Limb (tissue), 2 donors: ENCODE measurements around the gene ZBTB8OS.
"Not testable (repeated sequence)": the region's sequence is repeated elsewhere in the genome, so short reads cannot be mapped to it uniquely, and the experiment has no call there.

ENCODE experiments used
- DNase-seq, 2 donors: peaks; one replicate each; pipeline ENCODE4 v3.0.0-alpha.2; 2016; ENCODE audit errors: extremely low spot score in 2 of 2

ZBTB8OS gene

DNA sequence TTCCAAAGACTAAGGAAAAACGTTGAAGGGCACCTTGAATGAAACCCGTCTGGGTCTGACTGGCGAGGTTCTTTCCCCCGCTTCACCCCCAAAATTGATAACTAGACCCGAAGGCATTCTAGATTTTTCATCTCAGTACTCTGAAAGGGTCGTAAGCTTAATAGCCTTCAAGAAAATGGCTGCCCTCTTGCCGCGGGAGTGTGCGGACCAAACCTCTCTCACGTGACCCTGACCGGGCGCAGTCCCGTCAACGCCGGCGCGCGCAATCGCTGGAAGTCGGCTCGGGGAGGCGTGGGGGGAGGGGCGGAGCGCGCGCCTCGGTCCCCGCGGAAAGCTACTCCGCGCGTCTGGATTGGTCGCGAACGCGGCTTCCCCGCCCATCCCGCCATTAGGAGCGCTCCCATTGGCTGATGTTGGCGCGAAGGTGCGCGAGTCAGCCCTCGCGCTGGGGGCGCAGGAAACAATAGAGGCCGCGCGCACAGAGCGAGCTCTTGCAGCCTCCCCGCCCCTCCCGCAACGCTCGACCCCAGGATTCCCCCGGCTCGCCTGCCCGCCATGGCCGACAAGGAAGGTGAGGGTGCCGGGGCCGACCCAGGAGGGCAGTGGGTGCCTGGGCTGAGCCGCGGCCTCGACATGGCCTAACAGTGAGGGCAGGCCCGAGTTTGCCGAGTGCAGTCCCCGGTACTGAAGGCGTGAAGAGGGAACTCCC lies 556 bp upstream of the ZBTB8OS start, which contains the start of gene RBBP4:
Gene RBBP4, plus strand, starts transcription at position 457 of the 709 bp plus-strand sequence. Its CDS starts 99 bp downstream, at position 556.
- DNase-seq: peak; percentile 97 to 100

DNA sequence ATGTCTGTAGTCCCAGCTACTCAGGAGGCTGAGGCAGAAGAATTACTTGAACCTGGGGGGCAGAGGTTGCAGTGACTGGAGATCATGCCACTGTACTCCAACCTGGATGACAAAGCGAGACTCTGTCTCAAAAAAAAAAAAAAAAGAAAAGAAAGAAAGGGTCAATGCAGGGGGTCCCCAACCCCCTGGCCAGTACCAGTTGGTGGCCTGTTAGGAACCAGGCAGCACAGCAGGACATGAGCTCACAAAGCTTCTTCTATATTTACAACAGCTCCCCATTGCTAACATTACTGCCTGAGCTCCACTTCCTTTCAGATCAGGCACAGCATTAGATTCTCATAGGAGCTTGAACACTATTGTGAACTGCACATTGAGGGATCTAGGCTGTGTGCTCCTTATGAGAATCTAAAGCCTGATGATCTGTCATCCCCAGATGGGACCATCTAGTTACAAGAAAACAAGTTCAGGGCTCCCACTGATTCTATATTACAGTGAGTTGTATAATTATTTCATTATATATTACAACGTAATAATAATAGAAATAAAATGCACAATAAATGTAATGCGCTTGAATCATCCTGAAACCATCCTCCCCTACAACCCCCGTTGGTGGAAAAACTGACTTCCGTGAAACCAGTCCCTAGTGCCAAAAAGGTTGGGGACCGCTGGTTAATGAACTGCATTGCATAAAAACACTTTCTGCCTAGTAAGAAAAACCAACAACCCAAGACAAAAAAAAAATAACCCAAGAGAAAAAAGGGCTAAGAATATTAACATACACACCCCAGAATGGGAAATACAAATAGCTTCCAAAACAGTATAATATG lies 2.8 kb downstream of the ZBTB8OS start:
- DNase-seq: no peak

DNA sequence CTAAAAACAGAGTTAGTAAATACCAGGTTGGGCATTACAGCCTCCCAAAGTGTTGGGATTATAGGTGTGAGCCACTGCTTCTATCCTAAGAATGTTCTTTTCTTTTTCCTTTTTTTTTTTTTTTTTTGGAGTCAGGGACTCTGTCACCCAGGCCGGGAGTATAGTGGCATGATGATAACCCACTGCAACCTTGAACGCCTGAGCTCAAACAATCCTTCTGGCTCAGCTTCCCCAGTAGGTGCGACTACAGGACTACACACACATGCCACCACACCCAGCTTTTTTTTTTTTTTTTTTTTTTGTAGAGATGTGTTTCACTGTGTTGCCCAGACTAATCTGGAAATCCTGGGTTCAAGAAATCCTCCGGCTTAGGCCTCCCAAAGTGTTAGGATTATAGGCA lies 5.9 kb downstream of the ZBTB8OS start:
- no peak for DNase-seq

DNA sequence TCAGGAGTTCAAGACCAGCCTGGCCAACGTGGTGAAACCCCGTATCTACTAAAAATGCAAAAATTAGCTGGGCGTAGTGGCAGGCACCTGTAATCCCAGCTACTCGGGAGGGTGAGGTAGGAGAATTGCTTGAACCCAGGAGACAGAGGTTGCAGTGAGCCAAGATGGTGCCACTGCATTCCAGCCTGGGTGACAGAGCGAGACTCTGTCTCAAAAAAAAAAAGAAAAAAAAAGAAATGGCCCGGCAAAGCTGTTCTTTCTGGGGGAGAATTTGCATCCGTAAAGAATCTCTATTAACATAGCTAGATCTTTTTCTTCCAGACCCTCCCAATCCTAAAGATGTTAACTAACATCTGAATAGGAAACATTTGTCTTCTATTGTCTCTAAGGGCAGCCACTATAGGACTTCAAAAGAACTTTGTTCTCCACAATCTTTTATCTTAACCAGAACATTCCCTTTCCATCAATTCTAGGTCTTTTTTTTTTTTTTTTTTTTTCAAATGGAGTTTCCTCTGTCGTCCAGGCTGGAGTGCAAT lies 8.0 kb downstream of the ZBTB8OS start:
- DNase-seq: not testable (repeated sequence)

DNA sequence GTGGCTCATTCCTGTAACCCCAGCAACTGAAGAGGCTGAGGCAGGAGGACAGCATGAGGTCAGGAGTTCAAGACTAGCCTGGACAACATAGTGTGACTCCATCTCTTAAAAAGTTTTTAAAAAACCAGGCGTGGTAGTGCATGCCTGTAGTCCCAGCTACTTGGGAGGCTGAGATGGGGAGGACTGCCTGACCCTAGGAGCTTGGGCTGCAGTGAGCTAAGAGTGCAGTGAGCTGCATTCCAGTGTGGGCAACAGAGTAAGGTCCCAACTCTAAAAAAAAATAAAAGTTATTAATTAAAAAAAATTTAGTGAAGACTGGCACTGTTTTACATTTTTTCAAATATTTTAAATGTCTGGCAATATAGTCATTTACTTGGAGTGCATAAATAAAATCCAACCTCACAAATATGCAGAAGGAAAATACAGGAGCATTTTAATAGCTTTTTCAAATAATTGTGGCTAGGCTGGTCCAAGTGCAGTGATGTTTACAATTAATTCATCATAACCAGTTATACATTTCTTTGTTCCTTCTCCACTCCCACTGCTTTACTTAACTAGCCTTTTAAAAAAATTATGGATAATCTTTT lies 10.8 kb downstream of the ZBTB8OS start:
- DNase-seq: no peak

DNA sequence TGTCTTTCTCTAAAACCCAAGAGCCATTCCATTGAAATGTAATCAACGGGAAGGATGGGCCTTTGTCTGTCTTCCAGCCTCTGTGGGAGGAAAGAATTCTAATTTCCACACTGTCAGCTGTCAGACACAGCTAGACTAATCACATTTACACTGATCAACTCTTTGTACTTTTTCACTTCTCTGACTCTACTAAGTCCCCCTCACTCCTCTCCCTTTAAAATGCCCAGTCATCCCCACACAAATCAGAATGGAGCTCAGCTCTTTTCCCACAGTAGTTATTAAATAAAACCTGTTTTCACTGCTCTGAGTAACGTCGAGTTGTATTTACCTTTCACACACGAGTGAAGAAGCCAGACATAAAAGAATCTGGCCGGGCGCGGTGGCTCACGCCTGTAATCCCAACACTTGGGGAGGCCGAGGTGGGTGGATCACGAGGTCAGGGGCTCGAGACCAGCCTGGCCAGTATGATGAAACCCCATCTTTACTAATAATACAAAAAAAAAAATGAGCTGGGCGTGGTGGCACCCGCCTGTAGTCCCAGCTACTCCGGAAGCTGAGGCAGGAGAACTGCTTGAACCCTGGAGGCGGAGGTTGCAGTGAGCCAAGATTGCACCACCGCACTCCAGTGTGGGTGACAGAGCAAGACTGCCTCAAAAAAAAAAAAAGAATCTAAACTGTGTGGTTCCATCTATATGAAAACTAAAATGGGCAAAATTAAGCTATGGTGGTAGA lies 13.3 kb downstream of the ZBTB8OS start:
- DNase-seq: no peak

DNA sequence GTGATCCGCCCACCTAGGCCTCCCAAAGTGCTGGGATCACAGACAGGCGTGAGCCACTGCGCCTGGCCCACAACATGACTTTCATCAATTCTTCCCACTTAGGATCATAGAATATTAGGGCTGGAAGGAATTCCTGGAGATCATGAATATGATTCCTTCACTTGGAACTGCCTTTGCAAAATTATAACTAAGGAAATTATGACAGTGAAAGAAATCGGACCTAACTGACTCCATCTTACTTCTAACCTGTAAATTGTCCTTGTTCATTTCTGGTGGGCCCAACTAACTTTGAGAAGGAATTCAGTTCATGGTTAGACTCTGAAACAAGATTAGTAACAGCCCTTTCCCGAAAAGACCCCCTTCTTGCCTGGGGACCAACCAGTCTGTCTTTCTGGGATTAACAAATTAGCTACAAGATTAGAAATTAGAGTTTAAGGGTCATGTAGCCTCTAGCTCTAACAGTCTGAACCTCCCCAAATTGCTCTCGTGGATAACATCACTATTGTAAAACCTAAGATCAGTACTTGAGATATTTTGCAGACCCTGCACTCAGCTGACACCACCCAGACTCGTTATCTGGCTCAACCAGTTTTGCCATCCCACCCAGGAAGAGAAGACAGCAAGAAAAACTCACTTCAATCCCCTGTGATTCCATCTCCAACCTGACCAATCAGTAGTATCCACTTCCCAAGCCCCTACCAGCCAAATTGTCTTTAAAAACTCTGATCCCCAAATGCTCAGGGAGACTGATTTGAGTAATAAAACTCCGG lies 14.7 kb downstream of the ZBTB8OS start:
- no peak for DNase-seq

DNA sequence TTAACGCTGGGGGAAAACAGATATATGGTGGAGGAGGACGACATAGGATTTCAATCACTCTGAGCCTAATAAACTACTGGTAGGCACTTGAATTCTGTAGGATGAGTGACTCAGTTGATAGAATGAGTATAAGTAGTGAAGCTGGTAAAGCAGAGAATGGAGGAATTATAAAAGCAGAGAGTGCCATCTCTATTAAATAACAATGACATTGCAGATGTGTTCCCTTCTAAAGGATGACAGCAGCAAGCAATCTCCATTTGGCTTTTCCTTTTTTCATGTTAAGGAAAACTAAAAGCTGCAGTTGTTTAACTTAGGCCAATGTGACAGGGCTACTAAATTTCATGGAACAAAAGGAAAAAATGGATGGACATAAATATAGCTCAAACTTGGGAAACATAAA lies 17.5 kb downstream of the ZBTB8OS start:
- no peak for DNase-seq

DNA sequence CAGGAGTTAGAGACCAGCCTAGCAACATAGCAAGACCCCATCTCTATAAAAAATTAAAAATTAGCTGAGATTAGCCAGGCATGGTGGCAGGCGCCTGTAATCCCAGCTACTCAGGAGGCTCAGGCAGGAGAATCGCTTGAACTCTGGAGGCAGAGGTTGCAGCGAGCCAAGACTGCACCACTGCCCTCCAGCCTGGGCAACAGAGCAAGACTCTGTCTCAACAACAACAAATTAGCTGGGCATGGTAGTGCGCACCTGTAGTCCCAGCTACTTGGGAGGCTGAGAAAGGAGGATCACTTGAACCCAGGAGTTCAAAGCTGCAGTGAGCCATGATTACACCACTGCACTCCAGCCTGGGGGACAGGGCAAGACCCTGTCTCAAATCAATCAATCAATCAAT lies 20.2 kb downstream of the ZBTB8OS start:
- not testable (repeated sequence) for DNase-seq

DNA sequence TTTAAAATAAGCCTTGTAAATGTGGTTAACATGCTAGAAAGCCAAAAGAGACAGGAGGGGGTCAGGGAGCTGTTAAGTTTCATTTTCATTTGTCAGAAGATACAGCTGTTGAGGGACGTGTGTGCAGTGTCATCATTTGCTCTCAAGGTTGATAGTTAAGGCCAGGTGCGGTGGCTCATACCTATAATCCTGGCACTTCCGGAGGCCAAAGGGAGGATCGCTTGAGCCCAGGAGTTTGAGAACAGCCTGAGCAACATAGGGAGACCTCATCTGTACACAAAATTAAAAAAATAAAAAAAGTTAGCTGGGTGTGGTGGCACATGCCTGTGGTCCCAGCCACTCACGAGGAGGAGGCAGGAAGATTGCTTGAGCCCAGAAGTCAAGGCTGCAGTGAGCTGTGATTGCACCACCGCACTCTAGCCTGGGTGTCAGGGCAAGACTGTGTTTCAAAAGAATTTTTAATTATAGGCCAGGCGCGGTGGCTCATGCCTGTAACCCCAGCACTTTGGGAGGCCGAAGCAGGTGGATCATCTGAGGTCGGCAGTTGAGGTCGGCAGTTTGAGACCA lies 22.7 kb downstream of the ZBTB8OS start:
- DNase-seq: no peak

DNA sequence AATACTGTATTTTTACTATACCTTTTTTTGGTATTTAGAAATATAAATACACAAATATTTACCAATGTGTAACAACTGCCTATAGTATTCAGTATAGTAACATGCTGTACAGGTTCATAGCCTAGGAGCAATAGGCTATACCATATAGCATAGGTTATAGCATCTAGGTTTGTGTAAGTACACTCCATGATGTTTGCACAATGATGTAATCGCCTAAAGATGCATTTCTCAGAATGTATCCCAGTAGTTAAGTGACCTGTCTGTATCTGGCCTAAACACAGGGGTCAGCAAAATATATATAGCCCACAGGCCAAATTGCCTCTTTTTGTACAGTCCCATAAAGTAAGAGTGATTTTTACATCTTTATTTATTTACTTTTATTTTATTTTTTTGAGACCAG lies 24.2 kb downstream of the ZBTB8OS start:
- no peak for DNase-seq

DNA sequence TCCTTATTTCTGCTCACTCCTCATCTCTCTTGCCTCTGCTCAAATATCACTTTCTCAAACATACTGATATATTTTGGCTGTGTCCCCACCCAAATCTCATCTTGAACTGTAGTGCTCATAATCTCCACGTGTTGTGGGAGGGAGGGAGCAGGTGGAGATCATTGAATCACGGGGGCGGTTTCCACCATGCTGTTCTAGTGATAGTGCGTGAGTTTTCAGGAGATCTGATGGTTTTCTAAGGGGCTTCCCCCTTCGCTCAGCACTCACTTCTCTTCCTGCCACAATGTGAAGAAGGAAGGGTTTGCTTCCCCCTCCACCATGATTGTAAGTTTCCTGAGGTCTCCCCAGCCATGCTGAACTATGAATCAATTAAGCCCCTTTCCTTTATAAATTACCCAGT lies 26.6 kb downstream of the ZBTB8OS start:
- no peak for DNase-seq

DNA sequence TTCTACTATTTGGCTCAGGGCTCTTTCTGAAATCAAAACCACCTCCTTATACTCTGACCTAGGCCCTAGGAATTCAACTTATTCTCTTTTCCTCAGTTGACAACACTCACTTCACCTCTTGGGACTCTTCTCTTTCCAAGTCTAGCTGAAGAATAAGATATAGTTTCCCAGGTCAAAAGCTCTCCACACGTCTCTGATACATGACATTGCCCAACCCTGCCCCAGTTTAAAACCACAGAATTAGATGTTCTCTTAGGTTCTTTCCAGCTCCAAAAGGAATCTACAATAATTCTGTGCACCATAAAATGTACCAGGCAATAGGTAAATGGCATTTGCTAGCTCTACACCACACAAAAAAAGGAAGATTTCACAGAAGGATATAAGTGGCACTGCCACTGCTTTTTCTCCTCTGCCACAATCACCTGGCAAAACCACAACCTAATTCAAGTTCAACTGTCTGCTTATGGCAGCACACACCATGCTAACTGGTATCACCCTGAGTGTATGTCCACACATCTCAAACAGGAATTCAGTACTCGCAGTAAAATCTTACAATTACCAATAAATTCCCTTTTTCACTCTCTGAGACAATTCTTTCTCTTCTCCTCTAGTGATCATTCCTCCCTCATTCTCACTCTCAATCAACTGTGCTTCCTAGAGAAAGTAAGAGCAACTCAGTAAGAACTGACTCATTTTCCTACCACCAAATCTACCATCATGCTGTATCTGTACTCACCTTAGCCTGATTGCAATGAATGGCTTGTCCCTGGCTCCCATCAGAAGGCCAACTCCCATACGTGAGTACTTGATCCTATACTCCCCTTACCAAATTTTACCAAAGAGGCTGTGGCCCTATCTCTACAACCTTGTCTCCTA lies 27.3 kb downstream of the ZBTB8OS start:
- no peak for DNase-seq

DNA sequence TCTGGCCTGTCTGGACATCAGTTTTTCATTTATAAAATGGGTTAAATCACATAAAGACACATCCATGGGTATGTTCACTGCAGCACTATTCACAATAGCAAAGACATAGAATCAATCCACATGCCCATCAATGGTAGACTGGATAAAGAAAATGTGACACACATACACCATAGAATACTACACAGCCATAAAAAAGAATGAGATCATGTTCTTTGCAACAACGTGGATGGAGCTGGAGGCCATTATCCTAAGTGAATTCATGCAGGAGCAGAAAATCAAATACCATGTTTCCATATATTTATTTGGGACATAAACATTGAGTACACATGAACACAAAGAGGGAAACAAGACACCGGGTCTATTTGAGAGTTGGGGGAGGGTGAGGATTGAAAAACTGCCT lies 28.1 kb downstream of the ZBTB8OS start:
- no peak for DNase-seq

DNA sequence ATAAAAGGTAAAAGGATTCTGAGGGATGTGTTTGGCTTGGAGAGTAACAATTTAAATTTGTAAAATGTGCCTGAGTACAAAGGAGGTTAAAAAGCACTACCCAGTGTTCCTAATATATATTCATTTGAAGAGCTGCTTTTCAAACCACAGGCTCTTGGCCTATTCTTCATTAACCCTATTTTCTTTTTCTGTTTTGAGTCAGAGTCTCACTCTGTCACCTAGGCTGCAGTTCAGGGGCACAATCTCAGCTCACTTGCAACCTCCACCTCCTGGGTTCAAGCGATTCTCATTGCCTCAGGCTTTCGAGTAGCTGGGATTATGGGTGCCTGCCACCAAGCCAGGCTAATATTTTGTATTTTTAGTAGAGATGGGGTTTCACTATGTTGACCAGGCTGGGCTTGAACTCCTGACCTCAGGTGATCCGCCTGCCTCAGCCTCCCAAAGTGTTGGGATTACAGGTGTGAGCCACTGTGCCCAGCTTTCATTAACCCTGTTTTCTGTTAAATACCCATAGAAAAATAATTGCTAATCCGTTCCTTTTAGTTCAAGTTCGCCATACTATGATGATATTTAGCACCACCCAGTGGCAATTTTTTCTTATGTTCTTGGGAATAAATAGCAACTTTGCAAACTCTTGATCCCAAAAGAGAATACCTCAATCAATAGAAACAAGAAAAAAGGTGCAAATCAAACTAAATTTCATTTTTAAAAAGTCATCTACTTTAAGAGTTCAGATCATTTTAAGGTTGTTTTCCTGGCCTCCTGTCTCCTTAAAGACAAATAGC lies 30.5 kb downstream of the ZBTB8OS start:
- peak in 1 of 2 donors; percentile 8 for DNase-seq

DNA sequence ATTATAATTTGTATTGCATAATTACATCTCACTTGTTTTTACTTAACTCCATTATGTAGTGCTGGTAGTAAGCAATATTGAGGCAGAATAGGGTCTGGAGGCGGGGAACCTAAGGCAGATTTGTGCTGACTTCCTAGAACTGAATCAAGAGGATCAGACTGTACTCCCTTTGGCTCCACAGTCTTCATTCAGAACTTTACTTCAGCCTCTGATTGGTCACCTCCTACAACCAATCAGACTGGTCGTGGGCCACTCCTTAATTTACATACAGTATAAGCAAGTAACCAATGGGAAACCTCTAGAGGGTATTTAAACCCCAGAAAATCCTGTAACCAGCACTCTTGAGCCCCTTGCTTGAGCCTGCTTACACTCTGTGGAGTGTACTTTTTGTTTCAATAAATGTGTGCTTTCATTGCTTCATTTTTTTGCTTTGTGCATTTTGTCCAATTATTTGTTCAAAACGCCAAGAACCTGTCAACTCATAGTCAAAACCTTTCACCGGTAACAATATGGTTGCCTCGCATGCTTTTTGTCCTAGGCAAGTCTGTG lies 31.6 kb downstream of the ZBTB8OS start:
- DNase-seq: no peak

DNA sequence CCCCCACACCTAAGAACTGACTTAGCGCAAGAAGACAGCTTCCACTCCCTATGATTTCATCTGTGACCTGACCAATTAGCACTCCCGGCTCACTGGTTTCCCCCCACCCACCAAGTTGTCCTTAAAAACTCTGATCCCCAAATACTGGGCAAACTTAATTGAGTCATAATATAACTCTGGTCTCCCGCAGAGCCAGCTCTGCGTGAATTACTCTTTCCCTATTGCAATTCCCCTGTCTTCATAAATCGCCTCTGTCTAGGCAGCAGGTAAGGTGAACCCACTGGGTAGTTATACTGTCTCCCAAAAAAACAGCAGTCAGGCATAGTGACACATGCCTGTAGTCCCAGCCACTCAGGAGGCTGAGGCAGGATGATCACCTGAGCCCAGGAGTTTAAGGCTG lies 36.9 kb downstream of the ZBTB8OS start:
- DNase-seq: no peak

DNA sequence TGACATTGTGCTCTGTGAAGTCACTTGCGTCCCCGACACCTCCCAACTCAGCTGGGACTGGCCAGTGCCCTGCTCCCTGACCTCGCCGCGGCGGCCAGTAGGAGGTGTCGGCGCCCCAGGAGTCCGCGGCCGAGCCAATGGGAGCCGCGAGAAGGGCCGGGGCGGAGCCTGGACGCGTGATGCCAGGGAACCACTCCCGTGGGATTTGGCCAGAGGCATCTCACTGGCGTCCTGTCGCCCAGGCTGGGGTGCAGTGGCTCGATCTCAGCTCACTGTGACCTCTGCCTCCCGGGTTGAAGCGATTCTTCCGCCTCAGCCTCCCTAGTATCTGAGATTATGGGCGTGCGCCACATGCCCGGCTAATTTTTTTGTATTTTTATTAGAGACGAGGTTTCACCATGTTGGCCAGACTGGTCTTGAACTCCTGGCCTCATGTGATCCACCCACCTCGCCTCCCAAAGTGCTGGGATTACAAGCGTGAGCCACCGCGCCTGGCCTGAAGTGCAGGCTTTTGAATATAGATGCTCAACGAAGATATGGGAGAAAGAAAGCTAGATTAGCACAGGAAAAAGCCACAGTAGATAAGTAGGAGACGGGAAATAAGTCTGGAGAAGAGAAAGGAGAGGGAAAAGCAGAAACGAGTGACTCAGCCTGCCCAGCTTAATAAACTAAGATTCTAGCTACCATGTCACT lies 38.0 kb downstream of the ZBTB8OS start:
- peak; percentile 4 to 71 for DNase-seq
